CD4-positive, CD25-positive, alpha-beta regulatory T cell (primary cell): ENCODE measurements around the gene JADE3. TPM values are rescaled to one million over a fixed set of nuclear protein-coding genes. Genes with fewer than 3 reads are reported as not detected.
"Not testable (repeated sequence)": the region's sequence is repeated elsewhere in the genome, so short reads cannot be mapped to it uniquely, and the experiment has no call there.

Experiments
- ATAC-seq, 2 donors: fragments of 150-1000 bp; cut with Tn5 transposase; one replicate each; pipeline ENCODE4 v1.10.0; 2021; ENCODE audit warnings: low read depth in 2 of 2, moderate number of reproducible peaks in 2 of 2, moderate library complexity in 1 of 2
- DNase-seq, 3 donors: peaks; one replicate each; pipeline versions ENCODE4 v3.0.0 to v3.0.0-alpha.2; 2012 to 2022; ENCODE audit warnings: mixed read lengths in 1 of 3
- H3K27ac ChIP-seq: one replicate; pipeline ENCODE4 v1.7.0; 2013; ENCODE audit warnings: mild to moderate bottlenecking, low read length; ENCODE audit not compliant: insufficient read depth, poor library complexity, severe bottlenecking
- H3K27me3 ChIP-seq: one replicate; pipeline ENCODE4 v1.7.0; 2013; ENCODE audit warnings: low read length; ENCODE audit not compliant: control insufficient read depth, insufficient read depth
- H3K36me3 ChIP-seq: one replicate; pipeline ENCODE4 v1.7.0; 2013; ENCODE audit warnings: mild to moderate bottlenecking, low read length, moderate library complexity; ENCODE audit not compliant: control insufficient read depth, insufficient read depth
- H3K4me1 ChIP-seq: 2 replicates; pipeline ENCODE4 v1.7.0; 2013; ENCODE audit warnings: mild to moderate bottlenecking, low read length; ENCODE audit not compliant: insufficient read depth, control insufficient read depth, poor library complexity, severe bottlenecking
- H3K4me3 ChIP-seq: one replicate; pipeline ENCODE4 v1.7.0; 2013; ENCODE audit warnings: low read depth, mild to moderate bottlenecking, low read length, moderate library complexity
- H3K9me3 ChIP-seq, 2 experiments: 1 replicate in 1 of 2; 2 replicates in 1 of 2; pipeline ENCODE4 v1.7.0; 2013; ENCODE audit warnings: low read length in 2 of 2, mild to moderate bottlenecking in 1 of 2, moderate library complexity in 1 of 2; ENCODE audit not compliant: control insufficient read depth in 2 of 2
- H3K27ac Mint-ChIP-seq, 3 donors: one replicate each; pipeline ENCODE4 v1.8.0; 2020 to 2022; ENCODE audit warnings: mild to moderate bottlenecking in 3 of 3, mixed read lengths in 3 of 3, moderate library complexity in 2 of 3
- H3K27me3 Mint-ChIP-seq: one replicate; pipeline ENCODE4 v1.8.0; 2022; ENCODE audit warnings: mild to moderate bottlenecking, mixed read lengths
- H3K36me3 Mint-ChIP-seq: one replicate; pipeline ENCODE4 v1.8.0; 2020; ENCODE audit warnings: mixed read lengths
- H3K4me1 Mint-ChIP-seq, 4 donors: one replicate each; pipeline ENCODE4 v1.8.0; 2020 to 2022; ENCODE audit warnings: mixed read lengths in 4 of 4, mild to moderate bottlenecking in 1 of 4
- H3K4me3 Mint-ChIP-seq, 4 donors: one replicate each; pipeline ENCODE4 v1.8.0; 2020 to 2022; ENCODE audit warnings: mild to moderate bottlenecking in 4 of 4, mixed read lengths in 4 of 4, moderate library complexity in 3 of 4
- H3K9me3 Mint-ChIP-seq, 7 donors: one replicate each; pipeline ENCODE4 v1.8.0; 2020 to 2022; ENCODE audit warnings: mixed read lengths in 7 of 7, mild to moderate bottlenecking in 3 of 7, moderate library complexity in 2 of 7
- polyA plus RNA-seq, 4 donors: library from polyadenylated mRNA; unstranded; fragments of 300-500 nt; fragmentation: Illumina TruSeq; gene quantifications; one replicate each; pipeline ENCODE4 v1.2.3, GENCODE V29; 2021
- total RNA-seq: library from RNA; stranded (reverse); gene quantifications from one replicate; pipeline ENCODE4 v1.2.3, GENCODE V29; 2022

JADE3 gene
- total and polyA plus RNA-seq, 5 donors from 2014 or later = 0.44 TPM; not detected in 4

DNA sequence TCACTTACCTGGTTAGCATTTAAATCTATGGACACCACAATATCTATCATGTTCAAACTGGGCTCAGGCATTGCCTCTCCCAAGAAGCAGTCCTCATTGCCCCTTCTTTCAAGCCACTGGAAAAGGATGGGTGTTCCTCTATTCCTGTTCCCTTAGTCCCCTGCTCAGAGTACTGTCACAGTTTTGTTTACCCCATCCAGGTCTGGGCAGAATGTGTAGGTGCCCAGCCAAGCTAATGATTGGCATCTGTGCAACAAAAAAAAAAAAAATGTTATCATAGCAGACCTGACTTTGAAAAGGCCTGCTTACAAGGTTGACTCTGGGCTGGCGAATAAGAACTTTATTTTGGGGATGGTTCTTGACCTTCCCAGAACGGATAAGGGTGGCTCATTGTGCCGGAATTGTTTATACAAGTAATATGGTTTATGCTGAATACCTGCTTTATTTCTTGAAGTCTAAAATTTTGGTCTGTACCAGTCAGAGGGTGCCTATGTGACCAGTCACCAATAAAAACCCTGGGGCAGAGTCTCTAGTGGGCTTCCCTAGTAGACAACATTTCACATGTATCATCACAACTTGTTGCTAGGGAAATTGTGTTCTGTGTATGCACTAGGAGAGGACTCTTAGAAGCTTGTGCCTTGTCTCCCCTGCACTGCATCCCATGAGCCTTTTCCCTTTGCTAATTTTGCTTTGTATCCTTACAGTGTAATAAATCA, 47.9 kb downstream of the JADE3 start:
- DNase-seq = no peak
- no peaks in the 10 kb centered on the region for H3K36me3 ChIP-seq
- Mint-ChIP-seq H3K27ac (no peak overlapping the region), H3K36me3 (no peaks in the 10 kb centered on the region), H3K9me3 (no peaks in the 10 kb centered on the region), H3K4me1 (peaks cover 0 to 2% (median 0%) of the 10 kb centered on the region in 4 donors), H3K4me3 (no peak overlapping the region), H3K27me3 (no peaks in the 10 kb centered on the region)
- no peaks in the 10 kb centered on the region for H3K4me1 ChIP-seq
- ATAC-seq = no peak
- no peak overlapping the region for H3K4me3 ChIP-seq
- no peak overlapping the region for H3K27ac ChIP-seq
- H3K9me3 ChIP-seq = no peaks in the 10 kb centered on the region
- H3K27me3 ChIP-seq = peaks cover 4% of the 10 kb centered on the region

DNA sequence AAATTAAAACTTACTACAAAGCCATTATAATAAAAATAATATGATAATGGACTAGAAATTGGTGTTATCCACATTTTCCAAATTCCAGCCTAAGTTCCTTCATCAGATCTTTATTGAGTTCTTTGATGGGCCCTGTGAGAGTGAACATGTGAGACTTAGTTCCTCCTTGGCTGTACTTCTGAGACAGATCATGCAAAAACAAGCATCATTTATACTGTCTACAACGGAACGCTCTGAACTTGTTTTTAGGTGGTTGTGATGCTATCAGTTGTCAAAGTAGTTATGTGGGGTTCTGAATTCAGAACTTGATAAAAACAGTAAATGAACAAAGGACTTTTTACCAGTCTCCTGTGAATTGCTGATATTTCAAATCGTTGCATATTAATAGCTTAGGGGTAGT, 48.9 kb downstream of the JADE3 start:
- no peaks in the 10 kb centered on the region for H3K27me3 Mint-ChIP-seq
- Histone ChIP-seq H3K4me3 (no peak overlapping the region), H3K27me3 (peaks cover 4% of the 10 kb centered on the region), H3K27ac (no peak overlapping the region), H3K36me3 (no peaks in the 10 kb centered on the region), H3K4me1 (no peaks in the 10 kb centered on the region), H3K9me3 (no peaks in the 10 kb centered on the region)
- peaks cover 0 to 2% (median 0%) of the 10 kb centered on the region in 7 donors for H3K9me3 Mint-ChIP-seq
- no peak overlapping the region for H3K27ac Mint-ChIP-seq
- peaks cover 0 to 2% (median 0%) of the 10 kb centered on the region in 4 donors for H3K4me1 Mint-ChIP-seq
- DNase-seq = no peak
- H3K36me3 Mint-ChIP-seq = no peaks in the 10 kb centered on the region
- no peak overlapping the region for H3K4me3 Mint-ChIP-seq
- ATAC-seq = no peak

DNA sequence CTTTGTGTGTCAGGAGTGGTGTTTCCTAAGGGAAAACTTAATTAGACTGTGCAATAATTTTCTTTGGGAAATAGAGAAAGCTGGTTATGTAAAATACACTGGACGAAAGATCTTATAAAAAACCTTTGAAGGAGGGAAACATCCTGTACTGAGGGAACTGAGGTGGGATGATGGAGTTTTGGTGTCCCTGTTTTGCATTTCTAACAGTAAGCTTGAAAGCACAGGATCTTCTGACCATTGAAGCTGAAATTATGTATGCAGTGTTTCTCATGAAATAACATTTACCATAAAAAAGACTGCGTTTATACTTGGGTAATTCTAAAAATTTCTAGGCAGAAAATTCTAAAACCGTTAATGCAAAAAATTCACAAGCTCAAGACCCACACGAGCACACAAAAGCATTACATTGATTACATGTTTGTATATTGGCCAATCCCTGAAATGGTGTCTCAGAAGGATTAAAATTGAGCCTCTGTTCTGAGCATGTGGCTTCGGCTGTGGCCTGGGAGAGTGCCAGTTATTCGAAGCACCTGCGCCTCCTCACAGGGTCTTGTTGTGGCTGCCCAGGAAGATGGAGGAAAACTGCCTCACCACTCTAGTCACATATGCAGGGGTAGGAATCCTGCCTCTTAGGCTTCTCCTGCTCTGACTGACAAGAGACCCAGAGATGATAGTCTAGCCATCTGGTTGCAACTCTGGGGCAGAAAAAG, 49.5 kb downstream of the JADE3 start:
- Histone ChIP-seq H3K4me1 (no peaks in the 10 kb centered on the region), H3K27ac (no peak overlapping the region), H3K27me3 (peaks cover 4% of the 10 kb centered on the region), H3K36me3 (no peaks in the 10 kb centered on the region), H3K9me3 (no peaks in the 10 kb centered on the region), H3K4me3 (no peak overlapping the region)
- ATAC-seq (no peak), DNase-seq (no peak)
- Mint-ChIP-seq H3K36me3 (no peaks in the 10 kb centered on the region), H3K4me3 (no peak overlapping the region), H3K27ac (no peak overlapping the region), H3K27me3 (no peaks in the 10 kb centered on the region), H3K4me1 (peaks cover 0 to 4% (median 0%) of the 10 kb centered on the region in 4 donors), H3K9me3 (peaks cover 0 to 2% (median 0%) of the 10 kb centered on the region in 7 donors)

DNA sequence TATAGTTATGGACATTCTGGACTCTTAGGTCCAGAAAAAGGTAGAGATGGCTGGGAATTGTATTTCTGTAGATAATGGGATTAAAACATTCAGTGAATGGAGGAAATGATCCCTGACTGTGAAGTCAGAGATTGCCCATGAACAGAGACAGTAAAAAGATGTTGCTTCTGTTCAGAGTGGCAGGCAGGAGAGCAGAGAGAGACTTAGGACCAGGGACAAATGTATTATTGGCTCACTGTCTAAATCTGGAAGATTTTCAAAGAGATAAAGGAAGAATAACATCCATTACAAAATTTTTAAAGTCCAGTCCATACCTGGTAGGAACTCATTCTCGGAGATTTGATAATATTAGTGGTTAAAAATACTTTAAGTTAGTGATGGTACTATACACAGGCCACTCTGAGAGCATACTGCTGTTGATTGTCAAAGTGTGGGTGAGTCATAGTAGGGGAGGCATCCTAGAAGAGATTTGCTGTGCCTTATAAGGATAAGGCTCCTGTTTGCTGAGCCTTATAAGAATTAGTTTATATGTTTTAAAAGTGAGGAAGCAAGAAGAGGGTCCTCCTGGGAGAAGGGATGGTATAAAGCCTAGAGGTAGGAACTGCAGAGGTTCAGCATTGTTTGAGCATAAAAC, 53.0 kb downstream of the JADE3 start:
- H3K4me3 ChIP-seq = no peak overlapping the region
- DNase-seq (peak in 1 of 3 donors; percentile 12), ATAC-seq (no peak)
- no peaks in the 10 kb centered on the region for H3K36me3 ChIP-seq
- H3K9me3 ChIP-seq = no peaks in the 10 kb centered on the region
- Mint-ChIP-seq H3K27me3 (no peaks in the 10 kb centered on the region), H3K36me3 (no peaks in the 10 kb centered on the region), H3K27ac (no peak overlapping the region), H3K4me1 (peaks cover 0 to 2% (median 0%) of the 10 kb centered on the region in 4 donors), H3K4me3 (no peak overlapping the region), H3K9me3 (peaks cover 0 to 2% (median 0%) of the 10 kb centered on the region in 7 donors)
- no peak overlapping the region for H3K27ac ChIP-seq
- H3K4me1 ChIP-seq = no peaks in the 10 kb centered on the region
- no peaks in the 10 kb centered on the region for H3K27me3 ChIP-seq

DNA sequence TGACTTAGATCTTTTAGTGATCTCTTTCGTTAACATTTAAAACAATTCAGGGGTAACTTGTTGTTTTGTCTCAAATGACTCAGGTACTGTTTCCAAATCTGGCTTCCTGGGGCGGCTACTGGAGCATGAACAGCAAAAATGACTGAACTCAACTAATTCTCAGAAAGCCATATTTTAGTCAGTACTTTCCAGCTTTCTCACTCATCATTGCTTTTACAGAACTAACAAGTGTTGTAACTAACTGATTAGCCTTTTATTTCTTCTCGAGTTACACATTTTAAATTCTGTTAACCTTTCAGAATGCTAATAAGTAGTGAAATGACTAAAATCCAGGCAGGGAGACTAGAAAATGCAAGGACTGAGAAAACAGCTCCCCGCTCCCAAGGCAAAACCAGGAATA, 55.3 kb downstream of the JADE3 start:
- Histone ChIP-seq H3K27me3 (no peaks in the 10 kb centered on the region), H3K4me1 (no peaks in the 10 kb centered on the region), H3K27ac (no peak overlapping the region), H3K36me3 (no peaks in the 10 kb centered on the region), H3K9me3 (no peaks in the 10 kb centered on the region), H3K4me3 (no peak overlapping the region)
- no peaks in the 10 kb centered on the region for H3K36me3 Mint-ChIP-seq
- peaks cover 0 to 2% (median 0%) of the 10 kb centered on the region in 7 donors for H3K9me3 Mint-ChIP-seq
- peaks cover 0 to 2% (median 0%) of the 10 kb centered on the region in 4 donors for H3K4me1 Mint-ChIP-seq
- ATAC-seq = no peak
- DNase-seq = peak in 1 of 3 donors; percentile 52
- no peak overlapping the region for H3K27ac Mint-ChIP-seq
- no peaks in the 10 kb centered on the region for H3K27me3 Mint-ChIP-seq
- no peak overlapping the region for H3K4me3 Mint-ChIP-seq

DNA sequence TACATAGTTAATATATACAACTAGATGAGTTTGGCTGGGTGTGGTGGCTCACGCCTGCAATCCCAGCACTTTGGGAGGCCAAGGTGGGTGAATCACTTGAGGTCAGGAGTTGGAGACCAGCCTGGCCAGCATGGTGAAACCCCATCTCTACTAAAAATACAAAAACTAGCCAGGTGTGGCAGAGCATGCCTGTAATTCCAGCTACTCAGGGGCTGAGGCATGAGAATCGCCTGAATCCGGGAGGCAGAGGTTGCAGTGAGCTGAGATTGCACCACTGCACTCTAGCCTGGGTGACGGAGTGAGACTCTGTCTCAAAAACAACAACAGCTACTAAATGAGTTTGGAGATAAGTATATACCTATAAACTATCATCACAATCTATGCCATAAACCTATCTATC, 64.8 kb downstream of the JADE3 start:
- not testable (repeated sequence) for H3K4me3 ChIP-seq, H3K27me3 ChIP-seq, H3K27ac Mint-ChIP-seq, H3K9me3 Mint-ChIP-seq, H3K9me3 ChIP-seq, H3K36me3 ChIP-seq, ATAC-seq, H3K4me1 Mint-ChIP-seq, H3K36me3 Mint-ChIP-seq, DNase-seq, H3K27ac ChIP-seq, H3K4me3 Mint-ChIP-seq, H3K4me1 ChIP-seq
- peaks cover 13% of the 10 kb centered on the region for H3K27me3 Mint-ChIP-seq

DNA sequence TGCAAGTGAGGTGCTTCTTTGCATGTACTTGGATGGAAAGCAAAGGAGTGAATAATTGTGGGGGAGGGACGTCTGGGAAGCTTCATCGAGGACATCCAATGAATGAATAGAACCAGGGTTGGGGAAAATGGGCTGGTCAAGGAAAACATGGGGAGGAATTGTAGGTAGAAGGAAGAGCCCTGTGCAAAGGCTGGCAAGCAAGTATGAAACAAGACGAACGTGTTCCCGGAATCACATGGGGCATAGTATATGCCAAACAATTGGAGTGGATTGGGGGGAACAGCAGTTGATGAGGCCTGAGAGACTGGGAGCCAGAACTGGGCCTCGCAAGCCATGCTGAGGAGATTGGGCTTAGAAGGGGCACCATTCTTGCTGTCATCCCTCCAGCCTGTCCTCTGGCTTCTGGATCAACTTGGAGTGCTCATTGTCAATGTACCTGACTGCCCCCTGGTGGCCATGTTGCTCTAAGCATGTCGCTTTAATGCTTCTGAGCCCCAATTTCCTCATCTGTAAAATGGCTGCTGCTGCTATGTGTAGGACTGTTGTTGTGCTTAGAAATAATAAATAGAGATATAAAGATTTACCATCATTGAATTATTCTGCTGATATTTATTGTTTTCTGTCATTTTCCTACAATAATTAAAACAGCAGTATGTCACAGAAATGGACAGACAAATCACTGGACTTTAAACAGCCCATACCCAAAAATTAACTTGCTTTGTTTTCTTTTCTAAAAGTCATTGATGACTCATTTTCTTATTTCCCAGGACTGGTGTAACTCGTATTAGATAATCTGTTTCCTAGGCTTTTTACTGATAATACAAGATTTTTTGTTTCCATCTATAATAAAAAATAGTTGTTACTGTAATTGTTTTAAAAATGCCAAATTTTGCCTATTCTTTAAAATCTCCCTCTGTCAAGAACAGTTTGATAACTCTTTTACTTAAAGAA, 66.4 kb downstream of the JADE3 start:
- peaks cover 0 to 4% (median 0%) of the 10 kb centered on the region in 4 donors for H3K4me1 Mint-ChIP-seq
- ATAC-seq (peak in 1 of 2 donors; percentile 25), DNase-seq (peak; percentile 32 to 83 (median 52))
- Histone ChIP-seq H3K4me1 (no peaks in the 10 kb centered on the region), H3K36me3 (no peaks in the 10 kb centered on the region), H3K9me3 (no peaks in the 10 kb centered on the region), H3K4me3 (no peak overlapping the region), H3K27ac (no peak overlapping the region), H3K27me3 (peaks cover 2% of the 10 kb centered on the region)
- peaks cover 16% of the 10 kb centered on the region for H3K27me3 Mint-ChIP-seq
- H3K4me3 Mint-ChIP-seq = no peak overlapping the region
- H3K9me3 Mint-ChIP-seq = peaks cover 0 to 1% (median 0%) of the 10 kb centered on the region in 7 donors
- H3K27ac Mint-ChIP-seq = peak overlapping the region in 1 of 3 donors; percentile 14
- no peaks in the 10 kb centered on the region for H3K36me3 Mint-ChIP-seq
